Tibial nerve (tissue), 4 donors: ENCODE measurements around the gene CCDC69. TPM values are rescaled to one million over a fixed set of nuclear protein-coding genes. Genes with fewer than 3 reads are reported as not detected.

ENCODE experiments used
- DNase-seq, 2 donors: peaks; one replicate each; pipeline ENCODE4 v3.0.0-alpha.2; 2019; ENCODE audit warnings: low spot score in 2 of 2
- H3K27ac ChIP-seq, 4 donors: fragments of 200-600 bp; sonication (generic) in 3 of 4; one replicate each; pipeline ENCODE4 v1.5.1; 2017 to 2019; ENCODE audit warnings: mild to moderate bottlenecking in 1 of 4
- H3K27me3 ChIP-seq, 2 donors: fragments of 200-600 bp; sonication (generic) in 1 of 2; one replicate each; pipeline versions ENCODE4 v1.5.1 to v1.6.0; 2017 to 2019
- H3K36me3 ChIP-seq, 3 donors: fragments of 200-600 bp; sonication (generic); one replicate each; pipeline ENCODE4 v1.5.1; 2018 to 2019
- H3K4me1 ChIP-seq, 4 donors: fragments of 200-600 bp; sonication (generic) in 3 of 4; one replicate each; pipeline ENCODE4 v1.5.1; 2017 to 2019
- H3K4me3 ChIP-seq, 4 donors: fragments of 200-600 bp; sonication (generic) in 3 of 4; one replicate each; pipeline ENCODE4 v1.5.1; 2017 to 2019; ENCODE audit warnings: mild to moderate bottlenecking in 1 of 4, moderate library complexity in 1 of 4
- H3K9me3 ChIP-seq, 4 donors: fragments of 200-600 bp; sonication (generic) in 3 of 4; one replicate each; pipeline ENCODE4 v1.5.1; 2017 to 2019
- CTCF ChIP-seq, 5 experiments: fragments of 200-600 bp in 3 of 5; fragments of 450-650 bp in 2 of 5; sonication (generic) in 3 of 5; IDR thresholded peaks; one replicate each; pipeline ENCODE4 v1.5.1; 2016 to 2019; ENCODE audit warnings: antibody characterized with exemption in 5 of 5, mild to moderate bottlenecking in 3 of 5, moderate library complexity in 2 of 5
- EP300 ChIP-seq, 2 donors: sonication (generic); formaldehyde crosslinking; IDR thresholded peaks; one replicate each; pipeline ENCODE4 v1.6.1; 2017; ENCODE audit warnings: antibody characterized with exemption in 2 of 2, mild to moderate bottlenecking in 1 of 2
- POLR2A ChIP-seq, 2 donors: fragments of 450-650 bp; IDR thresholded peaks; one replicate each; pipeline ENCODE4 v1.6.1; 2017; ENCODE audit warnings: antibody characterized with exemption in 2 of 2, mild to moderate bottlenecking in 2 of 2, moderate library complexity in 2 of 2
- WGBS, 2 donors: methylation state at CpG; one replicate each; pipeline ENCODE4 v1.1.5; 2018; 5-methylcytosine and 5-hydroxymethylcytosine counted together
- total RNA-seq, 4 donors: library from RNA; depleted of rRNA; stranded (reverse); fragments of >200 nt; gene quantifications; one replicate each; pipeline ENCODE4 v1.1.0, GENCODE V29; 2016

The CCDC69 gene
- total RNA-seq, 4 donors from 2014 or later, result 95.6 to 201 (median 112) TPM

- H3K4me3 ChIP-seq, result no peak overlapping the region
- H3K27me3 ChIP-seq, result no peaks in the 10 kb centered on the region
- no peaks in the 10 kb centered on the region for H3K9me3 ChIP-seq
- peaks cover 2 to 100% (median 70%) of the 10 kb centered on the region in 3 donors for H3K36me3 ChIP-seq
- H3K27ac ChIP-seq, result peak overlapping the region in 1 of 4 donors; percentile 0
- no peaks in the 10 kb centered on the region for H3K4me1 ChIP-seq
- 64 to 88% methylated on average over 3 of the region's 3 CpGs for WGBS, 2 donors
- TF ChIP-seq CTCF (IDR thresholded peaks at IDR 0.05) (no peak), POLR2A (IDR thresholded peaks at IDR 0.05) (no peak), EP300 (IDR thresholded peaks at IDR 0.05) (no peak)
- DNase-seq, result no peak
These were observed 89.7 kb downstream of the CCDC69 start for GRCh38 chr5:151134228-151134627.

- no peak for DNase-seq
- Histone ChIP-seq H3K27ac (no peak overlapping the region), H3K4me3 (no peak overlapping the region), H3K27me3 (no peaks in the 10 kb centered on the region), H3K36me3 (peaks cover 2 to 100% (median 58%) of the 10 kb centered on the region in 3 donors), H3K4me1 (no peaks in the 10 kb centered on the region), H3K9me3 (no peaks in the 10 kb centered on the region)
- TF ChIP-seq CTCF (IDR thresholded peaks at IDR 0.05), result no peak
- no peak for TF ChIP-seq EP300 (IDR thresholded peaks at IDR 0.05)
- no peak for TF ChIP-seq POLR2A (IDR thresholded peaks at IDR 0.05)
- 64 to 72% methylated on average over 4 of the region's 4 CpGs for WGBS, 2 donors
These were observed 90.9 kb downstream of the CCDC69 start for GRCh38 chr5:151132963-151133362.

Other genes with a start within 250 kb of the CCDC69 start
- 1,000 to 10,000 TPM; 3,864 to 9,036 (median 5,113) TPM for gene GPX3, start 203.5 kb downstream of the CCDC69 start, total RNA-seq
- gene TNIP1, start 143.1 kb downstream of the CCDC69 start, total RNA-seq, result 100 to 1,000 TPM in 1 of 4 donors, 10 to 100 TPM in 3; 91.2 to 108 (median 94.3) TPM
- 100 to 1,000 TPM; 168 to 282 (median 181) TPM for gene ANXA6, start 66.3 kb downstream of the CCDC69 start, total RNA-seq
- gene GM2A, start 29.1 kb upstream of the CCDC69 start, total RNA-seq, result 10 to 100 TPM; 30.3 to 37.5 (median 33.7) TPM
- not detected for gene SLC36A3, start 79.7 kb upstream of the CCDC69 start, total RNA-seq
- 10 to 100 TPM in 2 of 4 donors, 1 to 10 TPM in 2; 7.5 to 22.9 (median 10.6) TPM for gene SLC36A2, start 123.5 kb upstream of the CCDC69 start, total RNA-seq
- gene SLC36A1, start 223.5 kb upstream of the CCDC69 start, total RNA-seq, result 10 to 100 TPM; 16.8 to 24.9 (median 22.4) TPM